T-helper 17 cell (primary cell): Measurements from ENCODE around the gene MYL10. TPM values are rescaled to one million over a fixed set of nuclear protein-coding genes. Genes with fewer than 3 reads are reported as not detected.

Experiments
- ATAC-seq: fragments of 150-1000 bp; cut with Tn5 transposase; 2 replicates; pipeline ENCODE4 v1.10.0; 2021; ENCODE audit warnings: mild to moderate bottlenecking, moderate library complexity
- DNase-seq, 3 donors: peaks; one replicate each; pipeline versions ENCODE4 v3.0.0 to v3.0.0-alpha.2; 2020 to 2021
- H3K9me3 ChIP-seq: one replicate; pipeline ENCODE4 v1.7.0; 2013; ENCODE audit warnings: low read length, mild to moderate bottlenecking; ENCODE audit not compliant: control insufficient read depth, poor library complexity, severe bottlenecking
- H3K27ac Mint-ChIP-seq: one replicate; pipeline ENCODE4 v1.8.0; 2022; ENCODE audit warnings: mild to moderate bottlenecking, moderate library complexity, mixed read lengths
- H3K27me3 Mint-ChIP-seq: one replicate; pipeline ENCODE4 v1.8.0; 2022; ENCODE audit warnings: mixed read lengths
- H3K36me3 Mint-ChIP-seq: one replicate; pipeline ENCODE4 v1.8.0; 2022; ENCODE audit warnings: low read depth, mixed read lengths
- H3K4me1 Mint-ChIP-seq: one replicate; pipeline ENCODE4 v1.8.0; 2022; ENCODE audit warnings: mild to moderate bottlenecking, mixed read lengths
- H3K4me3 Mint-ChIP-seq: one replicate; pipeline ENCODE4 v1.8.0; 2022; ENCODE audit warnings: mild to moderate bottlenecking, moderate library complexity, mixed read lengths
- total RNA-seq, 4 donors: library from RNA in 2 of 4; stranded (reverse) in 2 of 4; gene quantifications; one replicate each; pipeline ENCODE4 v1.2.3 and lab custom pipeline; 2022 to 2026

MYL10 gene
- total RNA-seq: not detected
- total RNA-seq (lab: John Stamatoyannopoulos, UW): 0 reads per million in 2 donors

- no peaks in the 10 kb centered on the region for H3K9me3 ChIP-seq
- no peak within 1 kb of the TSS for H3K4me3 Mint-ChIP-seq
- ATAC-seq (no peak), DNase-seq (no peak)
- peaks cover 8% of the 10 kb centered on the region for H3K4me1 Mint-ChIP-seq
- peaks cover 5% of the 10 kb centered on the region for H3K36me3 Mint-ChIP-seq
- no peak within 1 kb of the TSS for H3K27ac Mint-ChIP-seq
- peaks cover 35% of the 10 kb centered on the region for H3K27me3 Mint-ChIP-seq
Observed at GRCh38 chr7:101629171-101629570, at the start of gene MYL10. Gene MYL10 (minus strand): TSS chr7:101629296. CDS start chr7:101629118, 178 bp downstream.

GRCh38 chr7:101678658-101679057 is 49.6 kb upstream of the MYL10 start:
- DNase-seq (no peak), ATAC-seq (no peak)
- no peak overlapping the region for H3K4me3 Mint-ChIP-seq
- H3K4me1 Mint-ChIP-seq: peaks cover 5% of the 10 kb centered on the region
- no peaks in the 10 kb centered on the region for H3K9me3 ChIP-seq
- no peaks in the 10 kb centered on the region for H3K27me3 Mint-ChIP-seq
- H3K36me3 Mint-ChIP-seq: no peaks in the 10 kb centered on the region
- no peak overlapping the region for H3K27ac Mint-ChIP-seq

- H3K9me3 ChIP-seq: no peaks in the 10 kb centered on the region
- ATAC-seq (no peak), DNase-seq (no peak)
- Mint-ChIP-seq H3K36me3 (no peaks in the 10 kb centered on the region), H3K4me1 (peaks cover 5% of the 10 kb centered on the region), H3K27me3 (no peaks in the 10 kb centered on the region), H3K27ac (no peak overlapping the region), H3K4me3 (no peak overlapping the region)
Observed at GRCh38 chr7:101677797-101678479, 48.8 kb upstream of the MYL10 start.

- no peak for ATAC-seq
- H3K4me1 Mint-ChIP-seq: peaks cover 5% of the 10 kb centered on the region
- H3K27ac Mint-ChIP-seq: no peak overlapping the region
- no peaks in the 10 kb centered on the region for H3K36me3 Mint-ChIP-seq
- H3K4me3 Mint-ChIP-seq: no peak overlapping the region
- H3K27me3 Mint-ChIP-seq: no peaks in the 10 kb centered on the region
- no peak for DNase-seq
- no peaks in the 10 kb centered on the region for H3K9me3 ChIP-seq
Observed at GRCh38 chr7:101677391-101677790, 48.3 kb upstream of the MYL10 start.

GRCh38 chr7:101676956-101677355 is 47.9 kb upstream of the MYL10 start:
- H3K27me3 Mint-ChIP-seq: no peaks in the 10 kb centered on the region
- no peak overlapping the region for H3K4me3 Mint-ChIP-seq
- no peaks in the 10 kb centered on the region for H3K36me3 Mint-ChIP-seq
- DNase-seq: no peak
- H3K9me3 ChIP-seq: no peaks in the 10 kb centered on the region
- peaks cover 5% of the 10 kb centered on the region for H3K4me1 Mint-ChIP-seq
- H3K27ac Mint-ChIP-seq: no peak overlapping the region
- no peak for ATAC-seq

- H3K9me3 ChIP-seq: no peaks in the 10 kb centered on the region
- no peak overlapping the region for H3K27ac Mint-ChIP-seq
- H3K4me1 Mint-ChIP-seq: peaks cover 5% of the 10 kb centered on the region
- DNase-seq (no peak), ATAC-seq (no peak)
- H3K4me3 Mint-ChIP-seq: no peak overlapping the region
- no peaks in the 10 kb centered on the region for H3K27me3 Mint-ChIP-seq
- H3K36me3 Mint-ChIP-seq: no peaks in the 10 kb centered on the region
Observed at GRCh38 chr7:101676062-101676598, 47.0 kb upstream of the MYL10 start.

- ATAC-seq (no peak), DNase-seq (no peak)
- H3K27me3 Mint-ChIP-seq: no peaks in the 10 kb centered on the region
- no peak overlapping the region for H3K27ac Mint-ChIP-seq
- H3K36me3 Mint-ChIP-seq: no peaks in the 10 kb centered on the region
- H3K4me1 Mint-ChIP-seq: peaks cover 5% of the 10 kb centered on the region
- no peaks in the 10 kb centered on the region for H3K9me3 ChIP-seq
- H3K4me3 Mint-ChIP-seq: no peak overlapping the region
Observed at GRCh38 chr7:101674439-101674838, 45.3 kb upstream of the MYL10 start.

GRCh38 chr7:101673951-101674350 is 44.9 kb upstream of the MYL10 start:
- no peak for ATAC-seq
- Mint-ChIP-seq H3K27ac (no peak overlapping the region), H3K4me1 (peaks cover 5% of the 10 kb centered on the region), H3K4me3 (no peak overlapping the region), H3K36me3 (no peaks in the 10 kb centered on the region), H3K27me3 (no peaks in the 10 kb centered on the region)
- DNase-seq: no peak
- no peaks in the 10 kb centered on the region for H3K9me3 ChIP-seq

- no peak overlapping the region for H3K27ac Mint-ChIP-seq
- peaks cover 2% of the 10 kb centered on the region for H3K9me3 ChIP-seq
- DNase-seq: no peak
- H3K4me3 Mint-ChIP-seq: no peak overlapping the region
- peaks cover 5% of the 10 kb centered on the region for H3K4me1 Mint-ChIP-seq
- H3K27me3 Mint-ChIP-seq: no peaks in the 10 kb centered on the region
- ATAC-seq: no peak
- no peaks in the 10 kb centered on the region for H3K36me3 Mint-ChIP-seq
Observed at GRCh38 chr7:101673315-101673714, 44.2 kb upstream of the MYL10 start.

- DNase-seq (no peak), ATAC-seq (no peak)
- Mint-ChIP-seq H3K4me1 (no peaks in the 10 kb centered on the region), H3K36me3 (no peaks in the 10 kb centered on the region), H3K27me3 (peaks cover 11% of the 10 kb centered on the region), H3K4me3 (no peak overlapping the region), H3K27ac (no peak overlapping the region)
- peaks cover 2% of the 10 kb centered on the region for H3K9me3 ChIP-seq
Observed at GRCh38 chr7:101671371-101672356, 42.6 kb upstream of the MYL10 start.

GRCh38 chr7:101669307-101669706 is 40.2 kb upstream of the MYL10 start:
- Mint-ChIP-seq H3K36me3 (peaks cover 2% of the 10 kb centered on the region), H3K4me1 (no peaks in the 10 kb centered on the region), H3K27me3 (peaks cover 11% of the 10 kb centered on the region), H3K4me3 (no peak overlapping the region), H3K27ac (no peak overlapping the region)
- DNase-seq (no peak), ATAC-seq (no peak)
- peaks cover 2% of the 10 kb centered on the region for H3K9me3 ChIP-seq

- Mint-ChIP-seq H3K4me1 (no peaks in the 10 kb centered on the region), H3K4me3 (no peak overlapping the region), H3K27ac (no peak overlapping the region), H3K27me3 (peaks cover 11% of the 10 kb centered on the region), H3K36me3 (peaks cover 2% of the 10 kb centered on the region)
- H3K9me3 ChIP-seq: peaks cover 2% of the 10 kb centered on the region
- no peak for ATAC-seq
- DNase-seq: no peak
Observed at GRCh38 chr7:101668726-101669125, 39.6 kb upstream of the MYL10 start.

GRCh38 chr7:101667920-101668319 is 38.8 kb upstream of the MYL10 start:
- peaks cover 2% of the 10 kb centered on the region for H3K9me3 ChIP-seq
- Mint-ChIP-seq H3K4me1 (no peaks in the 10 kb centered on the region), H3K27me3 (peaks cover 11% of the 10 kb centered on the region), H3K4me3 (no peak overlapping the region), H3K27ac (no peak overlapping the region), H3K36me3 (peaks cover 2% of the 10 kb centered on the region)
- no peak for DNase-seq
- ATAC-seq: no peak
